SK-N-SH treated with all-trans-retinoic acid at 6 μM for 48 hours (cell line): ENCODE results near the gene SIRT2.

Source experiments
- CREB5 ChIP-seq: fragments of 250-450 bp; sonication (Bioruptor Pico); IDR thresholded peaks from 2 replicates; pipeline ENCODE4 v1.5.1; 2020; ENCODE audit warnings: low read depth, mild to moderate bottlenecking, moderate library complexity
- GLIS3 ChIP-seq: fragments of 250-450 bp; sonication (Bioruptor Pico); IDR thresholded peaks from 2 replicates; pipeline ENCODE4 v1.5.0; 2020; ENCODE audit warnings: mild to moderate bottlenecking, moderate library complexity
- PATZ1 ChIP-seq: fragments of 250-450 bp; sonication (Bioruptor Pico); IDR thresholded peaks from 2 replicates; pipeline ENCODE4 v1.8.0; 2020; ENCODE audit warnings: mild to moderate bottlenecking, moderate library complexity, borderline replicate concordance
- SNAI2 ChIP-seq: fragments of 250-450 bp; sonication (Bioruptor Pico); IDR thresholded peaks from 2 replicates; pipeline ENCODE4 v1.5.0; 2020; ENCODE audit warnings: mild to moderate bottlenecking, moderate library complexity
- ZC3H10 ChIP-seq: fragments of 250-450 bp; sonication (Bioruptor Pico); IDR thresholded peaks from 2 replicates; pipeline ENCODE4 v1.5.1; 2021; ENCODE audit warnings: mild to moderate bottlenecking, moderate library complexity

- TF ChIP-seq GLIS3 (no peak), ZC3H10 (CRISPR knock-in tag) (no peak), SNAI2 (CRISPR knock-in tag) (no peak), CREB5 (CRISPR knock-in tag) (no peak), PATZ1 (CRISPR knock-in tag) (no peak)
Observed at GRCh38 chr19:38924388-38924787, 25.0 kb upstream of the SIRT2 start.
